ENCODE measurements around the gene PLA2G4E.

The PLA2G4E gene

GRCh38 chr15:41935566-41936020 is 85.2 kb downstream of the PLA2G4E start:
- peaks cover 43% of the 10 kb centered on the region for H3K4me1 ChIP-seq (ENCODE audit: insufficient read depth, low read length, severe bottlenecking)
- H3K9ac ChIP-seq (ENCODE audit: low read length): no peak overlapping the region
- H3K27me3 ChIP-seq (ENCODE audit: insufficient read depth, low read length): no peaks in the 10 kb centered on the region
- H3K36me3 ChIP-seq (ENCODE audit: insufficient read depth, low read length): no peaks in the 10 kb centered on the region
- H3K4me3 ChIP-seq (ENCODE audit: low read depth, low read length, poor library complexity, severe bottlenecking): no peak overlapping the region
- H3F3A ChIP-seq (ENCODE audit: insufficient read depth, low read length): no peaks in the 10 kb centered on the region
- TF ChIP-seq CTCF (IDR thresholded peaks at IDR 0.05; ENCODE audit: low read length): no peak
- no peak for TF ChIP-seq EZH2 (IDR thresholded peaks at IDR 0.05; ENCODE audit: borderline replicate concordance, low read length)
- no peak overlapping the region for H2AFZ ChIP-seq (ENCODE audit: low read length)
- H3K4me2 ChIP-seq (ENCODE audit: low read length): no peak overlapping the region; the same call in 1 of the 2 replicates
- no peaks in the 10 kb centered on the region for H4K20me1 ChIP-seq (ENCODE audit: insufficient read depth, low read length)
- H3K9me2 ChIP-seq (ENCODE audit: low read depth, low read length): no peaks in the 10 kb centered on the region
- H3K27ac ChIP-seq (ENCODE audit: low read depth, low read length, poor library complexity, severe bottlenecking): peak overlapping the region; percentile 49
- no peaks in the 10 kb centered on the region for H3K9me3 ChIP-seq (ENCODE audit: low read length)
- H3K79me2 ChIP-seq (ENCODE audit: insufficient read depth, low read length): no peaks in the 10 kb centered on the region

GRCh38 chr15:41934843-41935242 is 86.0 kb downstream of the PLA2G4E start:
- peak overlapping the region; percentile 4; the same call in 1 of the 2 replicates for H3K4me2 ChIP-seq (ENCODE audit: low read length)
- no peaks in the 10 kb centered on the region for H3K36me3 ChIP-seq (ENCODE audit: insufficient read depth, low read length)
- H3K9me3 ChIP-seq (ENCODE audit: low read length): no peaks in the 10 kb centered on the region
- no peaks in the 10 kb centered on the region for H4K20me1 ChIP-seq (ENCODE audit: insufficient read depth, low read length)
- H3K4me1 ChIP-seq (ENCODE audit: insufficient read depth, low read length, severe bottlenecking): peaks cover 50% of the 10 kb centered on the region
- H2AFZ ChIP-seq (ENCODE audit: low read length): no peak overlapping the region
- no peaks in the 10 kb centered on the region for H3K9me2 ChIP-seq (ENCODE audit: low read depth, low read length)
- no peak overlapping the region; the same call in 1 of the 2 replicates for H3K9ac ChIP-seq (ENCODE audit: low read length)
- H3K79me2 ChIP-seq (ENCODE audit: insufficient read depth, low read length): no peaks in the 10 kb centered on the region
- no peak for TF ChIP-seq EZH2 (IDR thresholded peaks at IDR 0.05; ENCODE audit: borderline replicate concordance, low read length)
- no peak for TF ChIP-seq CTCF (IDR thresholded peaks at IDR 0.05; ENCODE audit: low read length)
- H3K27me3 ChIP-seq (ENCODE audit: insufficient read depth, low read length): no peaks in the 10 kb centered on the region
- peaks cover 2% of the 10 kb centered on the region; the same call in 1 of the 2 replicates for H3F3A ChIP-seq (ENCODE audit: insufficient read depth, low read length)
- peak overlapping the region; percentile 49 for H3K27ac ChIP-seq (ENCODE audit: low read depth, low read length, poor library complexity, severe bottlenecking)
- H3K4me3 ChIP-seq (ENCODE audit: low read depth, low read length, poor library complexity, severe bottlenecking): no peak overlapping the region

- no peak overlapping the region for H3K4me2 ChIP-seq (ENCODE audit: low read length)
- H3K9me2 ChIP-seq (ENCODE audit: low read depth, low read length): no peaks in the 10 kb centered on the region
- H3K4me3 ChIP-seq (ENCODE audit: low read depth, low read length, poor library complexity, severe bottlenecking): no peak overlapping the region
- H3K27ac ChIP-seq (ENCODE audit: low read depth, low read length, poor library complexity, severe bottlenecking): no peak overlapping the region
- no peak for TF ChIP-seq EZH2 (IDR thresholded peaks at IDR 0.05; ENCODE audit: borderline replicate concordance, low read length)
- TF ChIP-seq CTCF (IDR thresholded peaks at IDR 0.05; ENCODE audit: low read length): no peak
- no peaks in the 10 kb centered on the region for H4K20me1 ChIP-seq (ENCODE audit: insufficient read depth, low read length)
- no peaks in the 10 kb centered on the region for H3K9me3 ChIP-seq (ENCODE audit: low read length)
- H3K4me1 ChIP-seq (ENCODE audit: insufficient read depth, low read length, severe bottlenecking): peaks cover 61% of the 10 kb centered on the region
- H3K27me3 ChIP-seq (ENCODE audit: insufficient read depth, low read length): no peaks in the 10 kb centered on the region
- H3K9ac ChIP-seq (ENCODE audit: low read length): no peak overlapping the region
- no peaks in the 10 kb centered on the region for H3K79me2 ChIP-seq (ENCODE audit: insufficient read depth, low read length)
- no peak overlapping the region for H2AFZ ChIP-seq (ENCODE audit: low read length)
- no peaks in the 10 kb centered on the region for H3K36me3 ChIP-seq (ENCODE audit: insufficient read depth, low read length)
- peaks cover 6% of the 10 kb centered on the region; the same call in 1 of the 2 replicates for H3F3A ChIP-seq (ENCODE audit: insufficient read depth, low read length)
These were observed 87.1 kb downstream of the PLA2G4E start for GRCh38 chr15:41933771-41934170.
